Gastroesophageal sphincter (tissue), 4 donors: ENCODE data around the gene IL1A. TPM values are rescaled to one million over a fixed set of nuclear protein-coding genes. Genes with fewer than 3 reads are reported as not detected.

Experiments
- ATAC-seq: fragments of 150-250 bp; one replicate; pipeline ENCODE4 v1.9.1; 2016; ENCODE audit warnings: mild to moderate bottlenecking, moderate library complexity
- H3K27ac ChIP-seq, 4 donors: fragments of 200-600 bp; sonication (generic) in 3 of 4; 1 replicate in 3 of 4; 2 replicates in 1 of 4; pipeline ENCODE4 v1.5.1; 2016 to 2019
- H3K27me3 ChIP-seq: fragments of 200-600 bp; sonication (generic); one replicate; pipeline ENCODE4 v1.5.1; 2019
- H3K36me3 ChIP-seq, 2 donors: fragments of 200-600 bp; sonication (generic); one replicate each; pipeline ENCODE4 v1.5.1; 2019; ENCODE audit warnings: control low read depth in 1 of 2
- H3K4me1 ChIP-seq, 3 donors: fragments of 200-600 bp; sonication (generic); 1 replicate in 2 of 3; 2 replicates in 1 of 3; pipeline ENCODE4 v1.5.1; 2016 to 2019; ENCODE audit warnings: control low read depth in 2 of 3
- H3K4me3 ChIP-seq, 2 donors: fragments of 200-600 bp; sonication (generic); one replicate each; pipeline ENCODE4 v1.5.1; 2019; ENCODE audit warnings: mild to moderate bottlenecking in 1 of 2, moderate library complexity in 1 of 2
- H3K9me3 ChIP-seq, 3 donors: fragments of 200-600 bp; sonication (generic); one replicate each; pipeline ENCODE4 v1.5.1; 2017 to 2019; ENCODE audit warnings: control low read depth in 2 of 3
- EP300 ChIP-seq: sonication (generic); formaldehyde crosslinking; IDR thresholded peaks from one replicate; pipeline ENCODE4 v1.6.1; 2017; ENCODE audit warnings: antibody characterized with exemption, mild to moderate bottlenecking
- POLR2A ChIP-seq, 2 donors: fragments of 450-650 bp; IDR thresholded peaks; one replicate each; pipeline ENCODE4 v1.6.1; 2017; ENCODE audit warnings: antibody characterized with exemption in 2 of 2, mild to moderate bottlenecking in 2 of 2, moderate library complexity in 1 of 2
- POLR2AphosphoS5 ChIP-seq: sonication (generic); formaldehyde crosslinking; IDR thresholded peaks from one replicate; pipeline ENCODE4 v1.6.1; 2017; ENCODE audit warnings: antibody characterized with exemption
- WGBS, 2 donors: methylation state at CpG; one replicate each; pipeline ENCODE4 v1.1.5; 2018; ENCODE audit warnings: low coverage in 1 of 2; 5-methylcytosine and 5-hydroxymethylcytosine counted together
- total RNA-seq, 4 donors: library from RNA; depleted of rRNA; stranded (reverse); fragments of >200 nt; gene quantifications; one replicate each; pipeline ENCODE4 v1.1.0, GENCODE V29; 2016
- TF ChIP-seq, protein P1 (sequence below), 4 experiments: fragments of 200-600 bp in 2 of 4; fragments of 450-650 bp in 2 of 4; sonication (generic) in 1 of 4; IDR thresholded peaks; one replicate each; pipeline ENCODE4 v1.5.1; 2017 to 2019; ENCODE audit warnings: antibody characterized with exemption in 4 of 4, mild to moderate bottlenecking in 2 of 4, moderate library complexity in 2 of 4

IL1A gene
- total RNA-seq, 4 donors from 2014 or later = not detected

DNA sequence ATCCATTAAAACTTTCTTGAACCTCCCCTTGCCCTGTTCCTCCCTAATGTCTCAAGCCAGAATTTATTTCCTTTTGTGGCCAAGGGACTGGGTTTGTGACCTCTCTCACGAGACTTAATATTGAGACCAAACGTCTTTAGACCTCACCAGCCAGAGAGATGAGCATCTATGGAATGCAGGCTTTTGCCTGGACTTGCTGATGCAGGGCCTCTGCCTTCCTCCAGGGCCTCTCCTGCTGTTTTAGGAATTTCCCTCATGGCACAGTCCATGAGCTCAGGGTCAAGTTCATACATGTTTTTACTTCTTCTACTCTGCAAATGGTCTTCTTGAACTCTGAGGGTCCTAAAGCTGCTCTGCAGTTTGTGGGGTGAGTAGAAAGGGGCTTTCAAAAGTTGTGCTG, 30.0 kb upstream of the IL1A start:
- Histone ChIP-seq H3K27me3 (no peaks in the 10 kb centered on the region), H3K36me3 (no peaks in the 10 kb centered on the region), H3K4me3 (no peak overlapping the region), H3K4me1 (peaks cover 0 to 22% (median 7%) of the 10 kb centered on the region in 3 donors), H3K27ac (no peak overlapping the region), H3K9me3 (no peaks in the 10 kb centered on the region)
- no CpG with 5 or more reads among the region's 2 CpGs for WGBS, 2 donors
- ATAC-seq = no peak
- TF ChIP-seq POLR2AphosphoS5 (no peak), POLR2A (IDR thresholded peaks at IDR 0.05) (no peak), EP300 (no peak)
- TF ChIP-seq, protein P1, sequence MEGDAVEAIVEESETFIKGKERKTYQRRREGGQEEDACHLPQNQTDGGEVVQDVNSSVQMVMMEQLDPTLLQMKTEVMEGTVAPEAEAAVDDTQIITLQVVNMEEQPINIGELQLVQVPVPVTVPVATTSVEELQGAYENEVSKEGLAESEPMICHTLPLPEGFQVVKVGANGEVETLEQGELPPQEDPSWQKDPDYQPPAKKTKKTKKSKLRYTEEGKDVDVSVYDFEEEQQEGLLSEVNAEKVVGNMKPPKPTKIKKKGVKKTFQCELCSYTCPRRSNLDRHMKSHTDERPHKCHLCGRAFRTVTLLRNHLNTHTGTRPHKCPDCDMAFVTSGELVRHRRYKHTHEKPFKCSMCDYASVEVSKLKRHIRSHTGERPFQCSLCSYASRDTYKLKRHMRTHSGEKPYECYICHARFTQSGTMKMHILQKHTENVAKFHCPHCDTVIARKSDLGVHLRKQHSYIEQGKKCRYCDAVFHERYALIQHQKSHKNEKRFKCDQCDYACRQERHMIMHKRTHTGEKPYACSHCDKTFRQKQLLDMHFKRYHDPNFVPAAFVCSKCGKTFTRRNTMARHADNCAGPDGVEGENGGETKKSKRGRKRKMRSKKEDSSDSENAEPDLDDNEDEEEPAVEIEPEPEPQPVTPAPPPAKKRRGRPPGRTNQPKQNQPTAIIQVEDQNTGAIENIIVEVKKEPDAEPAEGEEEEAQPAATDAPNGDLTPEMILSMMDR (IDR thresholded peaks at IDR 0.05) = no peak

DNA sequence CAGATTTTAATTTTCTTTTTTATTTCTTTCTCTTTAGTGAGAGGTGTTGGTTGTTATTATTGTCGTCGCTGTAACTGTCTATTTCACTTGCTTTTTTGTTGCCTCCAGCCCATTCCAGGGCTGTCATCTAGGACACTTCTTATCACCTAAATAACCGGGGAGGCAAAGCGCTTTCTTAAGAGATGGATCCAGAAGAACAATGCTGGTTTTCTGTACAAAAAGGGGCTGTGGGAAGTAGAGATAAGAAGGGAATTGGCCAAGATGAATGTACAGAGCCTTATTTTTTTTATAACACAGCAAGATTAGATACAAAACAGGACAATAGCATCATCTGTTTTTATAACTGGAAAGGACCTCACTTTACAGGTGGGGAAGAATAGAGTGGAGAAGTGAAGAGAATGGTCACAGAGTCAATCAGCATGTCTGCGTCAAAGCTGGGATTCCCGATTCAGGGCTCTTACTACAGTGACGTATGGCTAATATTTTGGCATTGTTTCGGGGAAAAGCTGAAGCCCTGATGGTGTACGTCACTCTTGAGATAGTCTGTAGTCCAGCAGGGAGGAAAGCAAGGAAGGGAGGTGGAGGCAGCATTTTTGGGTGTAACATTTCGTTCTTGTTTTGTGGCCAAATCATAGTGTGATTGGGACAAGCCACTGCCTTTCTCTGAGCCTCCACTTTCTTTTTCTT, 29.1 kb upstream of the IL1A start:
- Histone ChIP-seq H3K9me3 (no peaks in the 10 kb centered on the region), H3K4me3 (no peak overlapping the region), H3K36me3 (no peaks in the 10 kb centered on the region), H3K27me3 (no peaks in the 10 kb centered on the region), H3K4me1 (peaks cover 0 to 22% (median 7%) of the 10 kb centered on the region in 3 donors), H3K27ac (no peak overlapping the region)
- TF ChIP-seq POLR2A (IDR thresholded peaks at IDR 0.05) (no peak), EP300 (no peak), POLR2AphosphoS5 (no peak)
- TF ChIP-seq, protein P1 (IDR thresholded peaks at IDR 0.05) = no peak
- 61 to 68% methylated on average over 8 to 10 of the region's 10 CpGs for WGBS, 2 donors
- no peak for ATAC-seq

DNA sequence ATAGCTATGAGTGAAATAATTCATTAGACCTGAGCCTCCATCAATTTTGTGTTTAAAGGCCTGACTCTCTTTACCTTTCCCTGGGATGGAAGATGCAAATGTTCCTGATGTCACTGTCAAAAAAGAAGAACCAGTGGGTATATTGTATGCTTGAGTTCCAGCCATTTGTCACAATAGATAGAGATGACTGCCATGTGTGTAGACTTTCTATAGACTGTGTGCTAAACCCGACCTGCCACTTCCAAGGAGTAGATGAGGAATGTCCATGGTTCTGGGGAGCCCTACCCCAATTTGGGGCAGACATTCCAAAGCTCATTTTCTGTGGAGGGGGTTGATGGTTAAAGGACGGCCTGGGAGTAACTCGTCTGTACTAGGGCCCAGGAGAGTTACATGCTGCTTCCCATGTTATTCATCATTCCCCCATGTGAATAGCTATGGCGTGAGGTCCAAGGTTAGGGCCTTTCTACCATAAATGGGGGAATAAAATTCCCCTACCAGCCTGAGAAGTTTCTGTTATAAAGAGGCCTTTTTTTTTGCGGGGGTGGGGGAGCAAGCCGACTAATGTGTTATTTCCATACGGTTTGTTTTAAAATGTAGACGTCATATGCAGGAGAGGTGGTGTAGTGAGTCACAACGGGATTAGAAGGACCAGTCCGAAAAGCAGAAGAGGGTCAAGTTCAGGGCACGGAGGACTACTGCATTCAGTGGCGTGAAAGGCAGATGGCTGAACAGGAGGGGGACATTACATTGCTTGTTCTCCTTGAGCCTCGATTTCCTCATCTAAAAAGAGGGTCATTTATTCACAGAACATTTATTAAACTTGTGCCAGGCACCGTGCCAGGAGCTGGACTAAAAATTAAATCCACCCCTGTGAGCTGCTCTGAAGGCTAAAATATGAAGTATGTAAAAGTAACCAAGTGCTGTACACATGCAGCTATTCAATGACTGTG, 28.3 kb upstream of the IL1A start:
- no peak overlapping the region for H3K27ac ChIP-seq
- 24 to 43% methylated on average over 10 to 14 of the region's 14 CpGs for WGBS, 2 donors
- no peak for TF ChIP-seq POLR2A (IDR thresholded peaks at IDR 0.05)
- TF ChIP-seq, protein P1 (IDR thresholded peaks at IDR 0.05) = no peak
- no peak for TF ChIP-seq EP300
- no peak for TF ChIP-seq POLR2AphosphoS5
- peaks cover 0 to 22% (median 7%) of the 10 kb centered on the region in 3 donors for H3K4me1 ChIP-seq
- no peaks in the 10 kb centered on the region for H3K27me3 ChIP-seq
- no peaks in the 10 kb centered on the region for H3K36me3 ChIP-seq
- H3K9me3 ChIP-seq = peaks cover 0 to 2% (median 0%) of the 10 kb centered on the region in 3 donors
- no peak for ATAC-seq
- no peak overlapping the region for H3K4me3 ChIP-seq

DNA sequence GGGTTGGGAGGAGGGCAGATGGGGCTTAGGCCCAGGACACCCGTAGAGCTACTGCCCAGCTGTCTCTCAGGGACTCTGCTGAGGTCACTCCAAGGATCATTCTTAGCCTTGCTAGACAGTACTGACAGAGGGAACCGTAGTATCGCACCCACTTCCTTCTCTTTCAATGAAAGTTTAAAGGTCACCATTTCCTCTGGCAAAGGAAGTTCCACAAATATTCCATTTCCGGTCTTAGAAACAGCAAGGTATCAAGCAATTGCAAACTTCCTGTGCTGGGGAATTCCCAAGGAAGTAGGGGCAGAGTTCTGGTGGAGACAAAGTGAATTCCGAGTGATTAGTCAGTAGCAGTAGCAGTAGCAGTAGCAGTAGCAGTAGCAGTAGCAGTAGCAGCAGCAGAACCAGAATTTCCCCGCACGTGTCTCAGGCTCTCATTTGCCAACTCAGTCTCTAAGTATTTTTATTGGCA, 27.6 kb upstream of the IL1A start:
- Histone ChIP-seq H3K27me3 (no peaks in the 10 kb centered on the region), H3K4me3 (no peak overlapping the region), H3K36me3 (no peaks in the 10 kb centered on the region), H3K4me1 (peaks cover 0 to 22% (median 7%) of the 10 kb centered on the region in 3 donors), H3K27ac (no peak overlapping the region), H3K9me3 (peaks cover 0 to 7% (median 0%) of the 10 kb centered on the region in 3 donors)
- TF ChIP-seq POLR2AphosphoS5 (peak; percentile 54), EP300 (no peak)
- 39 to 44% methylated on average over 6 to 7 of the region's 7 CpGs for WGBS, 2 donors
- ATAC-seq = peak; percentile 65

DNA sequence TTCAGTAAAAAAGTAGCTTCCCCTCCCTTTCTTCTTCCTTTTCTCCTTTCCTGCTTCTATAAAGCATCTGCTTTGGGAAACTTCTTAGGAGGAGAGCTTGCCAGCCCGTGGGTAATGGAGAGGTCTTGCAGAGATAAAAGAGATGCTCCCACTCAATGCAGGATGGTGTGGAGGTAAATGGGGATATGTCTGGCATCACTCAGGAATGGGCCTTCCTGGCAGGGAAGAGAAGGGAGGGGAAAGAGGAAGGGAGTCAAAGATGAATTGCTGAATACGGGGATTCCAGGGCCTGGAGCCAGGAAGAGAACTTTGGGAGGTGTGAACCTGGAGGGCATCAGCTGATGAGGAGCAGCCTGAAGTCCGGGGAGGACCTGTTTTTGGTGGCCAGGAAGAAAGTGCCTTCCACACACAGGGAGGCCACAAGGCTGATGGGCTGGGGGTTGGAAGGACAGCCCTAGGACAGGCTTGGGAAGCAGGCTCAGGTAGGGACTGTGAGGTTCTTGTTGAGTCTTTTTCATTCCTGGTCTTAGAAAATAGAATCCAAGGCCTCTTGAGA, 27.1 kb upstream of the IL1A start:
- Histone ChIP-seq H3K9me3 (peaks cover 0 to 7% (median 0%) of the 10 kb centered on the region in 3 donors), H3K27me3 (no peaks in the 10 kb centered on the region), H3K4me3 (no peak overlapping the region), H3K4me1 (peaks cover 0 to 22% (median 7%) of the 10 kb centered on the region in 3 donors), H3K36me3 (no peaks in the 10 kb centered on the region), H3K27ac (no peak overlapping the region)
- peak; percentile 19 for ATAC-seq
- 74 to 83% methylated on average over 2 to 3 of the region's 3 CpGs for WGBS, 2 donors
- TF ChIP-seq, protein P1 (IDR thresholded peaks at IDR 0.05) = no peak
- TF ChIP-seq POLR2A (IDR thresholded peaks at IDR 0.05) (no peak), POLR2AphosphoS5 (no peak)
